ENCODE results near the gene PTH2. TPM values are rescaled to one million over a fixed set of nuclear protein-coding genes. Genes with fewer than 3 reads are reported as not detected.

The PTH2 gene
- polyA plus RNA-seq, 3 donors = not detected

DNA sequence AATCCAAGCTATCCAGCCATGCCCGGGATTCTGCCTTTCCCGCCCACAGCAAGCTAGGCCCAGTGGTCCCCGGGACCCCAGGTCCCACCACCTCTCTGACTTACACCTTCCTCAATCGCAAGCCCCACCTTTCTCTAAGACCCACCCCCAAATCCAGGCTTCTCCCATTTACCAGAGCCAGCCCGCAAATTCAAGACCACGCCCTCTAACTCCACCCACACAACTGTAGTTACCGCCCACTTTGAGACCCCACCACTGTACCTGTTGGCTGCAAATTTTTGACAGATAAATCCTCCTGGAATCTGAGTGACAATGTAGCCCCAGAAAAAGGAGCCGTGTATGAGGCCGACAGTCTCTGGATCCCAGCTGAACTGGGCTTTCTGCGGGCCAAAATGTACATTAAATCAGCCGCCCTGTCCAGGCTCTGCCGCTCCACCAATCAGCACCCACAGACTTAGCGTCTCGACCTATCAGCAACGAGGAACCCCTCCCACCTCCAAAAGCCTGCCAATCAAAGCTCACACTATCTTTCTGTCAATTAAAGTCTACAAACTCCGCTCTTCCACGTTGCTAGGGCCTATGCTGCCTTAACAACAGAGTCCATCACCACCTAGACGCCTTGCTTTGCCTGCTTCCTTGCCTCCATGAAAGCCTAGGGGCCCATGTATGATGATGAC is 11.8 kb upstream of the PTH2 start:
- no peak overlapping the region for H3K4me3 ChIP-seq (replicated peaks in 1 of 3; ENCODE audit: low read depth in 2 of 3, low read length in 3 of 3)
- peaks cover 9 to 37% of the 10 kb centered on the region in 2 donors for H3K9me3 ChIP-seq (replicated peaks in 1 of 2; ENCODE audit: control insufficient read depth in 1 of 2, insufficient read depth in 1 of 2, low read length in 2 of 2)
- intact Hi-C loops (cut with micrococcal nuclease) = loop anchor here in 1 of 2 donors (10.0 kb wide), 1 partner anchor 170 kb away; no protein-coding TSS in a partner anchor
- H3K4me1 ChIP-seq (ENCODE audit: control insufficient read depth in 1 of 2, insufficient read depth in 2 of 2, low read length in 2 of 2) = peaks cover 5 to 6% of the 10 kb centered on the region in 2 donors
- TF ChIP-seq, protein P1, sequence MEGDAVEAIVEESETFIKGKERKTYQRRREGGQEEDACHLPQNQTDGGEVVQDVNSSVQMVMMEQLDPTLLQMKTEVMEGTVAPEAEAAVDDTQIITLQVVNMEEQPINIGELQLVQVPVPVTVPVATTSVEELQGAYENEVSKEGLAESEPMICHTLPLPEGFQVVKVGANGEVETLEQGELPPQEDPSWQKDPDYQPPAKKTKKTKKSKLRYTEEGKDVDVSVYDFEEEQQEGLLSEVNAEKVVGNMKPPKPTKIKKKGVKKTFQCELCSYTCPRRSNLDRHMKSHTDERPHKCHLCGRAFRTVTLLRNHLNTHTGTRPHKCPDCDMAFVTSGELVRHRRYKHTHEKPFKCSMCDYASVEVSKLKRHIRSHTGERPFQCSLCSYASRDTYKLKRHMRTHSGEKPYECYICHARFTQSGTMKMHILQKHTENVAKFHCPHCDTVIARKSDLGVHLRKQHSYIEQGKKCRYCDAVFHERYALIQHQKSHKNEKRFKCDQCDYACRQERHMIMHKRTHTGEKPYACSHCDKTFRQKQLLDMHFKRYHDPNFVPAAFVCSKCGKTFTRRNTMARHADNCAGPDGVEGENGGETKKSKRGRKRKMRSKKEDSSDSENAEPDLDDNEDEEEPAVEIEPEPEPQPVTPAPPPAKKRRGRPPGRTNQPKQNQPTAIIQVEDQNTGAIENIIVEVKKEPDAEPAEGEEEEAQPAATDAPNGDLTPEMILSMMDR (IDR thresholded peaks at IDR 0.05) = no peak
- no peaks in the 10 kb centered on the region for H3K79me2 ChIP-seq (ENCODE audit: insufficient read depth, low read length)
- H3K4me2 ChIP-seq (replicated peaks; ENCODE audit: extremely low read depth, low read length, poor library complexity, severe bottlenecking) = no peak overlapping the region
- no peaks in the 10 kb centered on the region for H3K36me3 ChIP-seq (replicated peaks in 1 of 2; ENCODE audit: control insufficient read depth in 1 of 2, insufficient read depth in 2 of 2, low read length in 2 of 2)
- WGBS (ENCODE audit: insufficient coverage) = 93% methylated on average over 16 of the region's 18 CpGs
- H3K27ac ChIP-seq (ENCODE audit: low read depth in 1 of 2, low read length in 2 of 2) = no peak overlapping the region
- Mint-ChIP-seq H3K4me3 (peak overlapping the region in 1 of 2 donors; percentile 83), H3K27me3 (ENCODE audit: low read depth in 3 of 3) (peaks cover 99 to 100% (median 100%) of the 10 kb centered on the region in 3 donors), H3K9me3 (peaks cover 0 to 44% (median 25%) of the 10 kb centered on the region in 7 donors), H3K4me1 (peaks cover 19% of the 10 kb centered on the region), H3K36me3 (peaks cover 6 to 11% of the 10 kb centered on the region in 2 donors), H3K27ac (no peak overlapping the region)
- no peak for DNase-seq
- no peaks in the 10 kb centered on the region for H4K20me1 ChIP-seq (ENCODE audit: insufficient read depth, low read length)
- H3K27me3 ChIP-seq (ENCODE audit: control insufficient read depth in 2 of 2, insufficient read depth in 2 of 2, low read length in 2 of 2) = peaks cover 67 to 100% of the 10 kb centered on the region in 2 donors
- H3K9ac ChIP-seq (ENCODE audit: insufficient read depth, low read length, poor library complexity, severe bottlenecking) = no peak overlapping the region
- no peak overlapping the region for H2AFZ ChIP-seq (ENCODE audit: insufficient read depth, low read depth, low read length, poor library complexity, severe bottlenecking)

DNA sequence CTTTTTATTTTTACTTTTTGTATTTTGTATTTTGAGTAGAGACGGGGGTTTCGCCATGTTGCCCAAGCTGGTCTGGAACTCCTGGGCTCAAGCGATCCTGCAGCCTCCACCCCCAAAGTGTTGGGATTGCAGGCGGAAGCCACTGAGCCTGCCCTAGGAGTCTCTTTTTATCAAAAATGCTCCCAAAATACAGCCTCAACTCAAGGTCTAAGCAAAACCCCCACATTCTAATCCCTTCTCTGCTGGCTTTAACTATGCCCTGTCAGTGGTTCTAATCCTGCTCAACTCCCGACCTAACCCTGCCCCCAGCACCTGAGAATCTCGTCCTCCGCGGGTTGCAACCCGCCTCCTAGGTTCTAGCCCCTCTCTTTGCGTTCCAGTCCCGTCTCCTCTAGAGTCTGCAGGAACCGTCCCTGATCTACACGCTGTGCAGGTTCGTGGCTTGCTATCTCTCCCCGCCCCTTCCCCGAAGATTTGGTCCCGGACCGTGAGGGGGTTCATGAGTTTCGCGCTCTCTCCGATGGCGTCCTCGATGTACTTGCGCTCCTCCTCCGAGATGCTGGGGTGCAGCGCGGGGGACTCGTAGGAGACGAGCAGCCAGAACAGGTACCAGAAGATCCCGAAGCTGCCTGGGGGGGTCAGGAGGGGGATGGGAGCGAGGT is 10.1 kb upstream of the PTH2 start:
- WGBS (ENCODE audit: insufficient coverage) = 14% methylated on average over 29 of the region's 31 CpGs
- TF ChIP-seq, protein P1 (IDR thresholded peaks at IDR 0.05) = no peak
- no peak overlapping the region for H3K27ac ChIP-seq (ENCODE audit: low read depth in 1 of 2, low read length in 2 of 2)
- peaks cover 0 to 43% (median 25%) of the 10 kb centered on the region in 7 donors for H3K9me3 Mint-ChIP-seq
- H3K27ac Mint-ChIP-seq = no peak overlapping the region
- peaks cover 23% of the 10 kb centered on the region for H3K4me1 Mint-ChIP-seq
- H2AFZ ChIP-seq (ENCODE audit: insufficient read depth, low read depth, low read length, poor library complexity, severe bottlenecking) = no peak overlapping the region
- H3K36me3 Mint-ChIP-seq = peaks cover 3 to 11% of the 10 kb centered on the region in 2 donors
- no peaks in the 10 kb centered on the region for H3K36me3 ChIP-seq (replicated peaks in 1 of 2; ENCODE audit: control insufficient read depth in 1 of 2, insufficient read depth in 2 of 2, low read length in 2 of 2)
- peak overlapping the region in 1 of 2 donors; percentile 83 for H3K4me3 Mint-ChIP-seq
- no peaks in the 10 kb centered on the region for H3K79me2 ChIP-seq (ENCODE audit: insufficient read depth, low read length)
- intact Hi-C loops (cut with micrococcal nuclease) = loop anchor here in 1 of 2 donors (10.0 kb wide), 1 partner anchor 169 kb away; no protein-coding TSS in a partner anchor
- no peak overlapping the region for H3K4me2 ChIP-seq (replicated peaks; ENCODE audit: extremely low read depth, low read length, poor library complexity, severe bottlenecking)
- H3K27me3 Mint-ChIP-seq (ENCODE audit: low read depth in 3 of 3) = peaks cover 99 to 100% (median 100%) of the 10 kb centered on the region in 3 donors
- no peak for DNase-seq
- H3K4me1 ChIP-seq (ENCODE audit: control insufficient read depth in 1 of 2, insufficient read depth in 2 of 2, low read length in 2 of 2) = peaks cover 5 to 7% of the 10 kb centered on the region in 2 donors
- H4K20me1 ChIP-seq (ENCODE audit: insufficient read depth, low read length) = no peaks in the 10 kb centered on the region
- peaks cover 9 to 42% of the 10 kb centered on the region in 2 donors for H3K9me3 ChIP-seq (replicated peaks in 1 of 2; ENCODE audit: control insufficient read depth in 1 of 2, insufficient read depth in 1 of 2, low read length in 2 of 2)
- peaks cover 61 to 100% of the 10 kb centered on the region in 2 donors for H3K27me3 ChIP-seq (ENCODE audit: control insufficient read depth in 2 of 2, insufficient read depth in 2 of 2, low read length in 2 of 2)
- no peak overlapping the region for H3K9ac ChIP-seq (ENCODE audit: insufficient read depth, low read length, poor library complexity, severe bottlenecking)
- no peak overlapping the region for H3K4me3 ChIP-seq (replicated peaks in 1 of 3; ENCODE audit: low read depth in 2 of 3, low read length in 3 of 3)
